GM21825 (cell line): ENCODE measurements around the gene CEBPG.

Source experiments
- ATAC-seq: cut with Tn5 transposase; IDR thresholded peaks from one replicate; pipeline ENCODE4 v1.9.1; 2021; ENCODE audit warnings: mild to moderate bottlenecking, moderate library complexity; ENCODE audit not compliant: unreplicated experiment

The CEBPG gene

DNA sequence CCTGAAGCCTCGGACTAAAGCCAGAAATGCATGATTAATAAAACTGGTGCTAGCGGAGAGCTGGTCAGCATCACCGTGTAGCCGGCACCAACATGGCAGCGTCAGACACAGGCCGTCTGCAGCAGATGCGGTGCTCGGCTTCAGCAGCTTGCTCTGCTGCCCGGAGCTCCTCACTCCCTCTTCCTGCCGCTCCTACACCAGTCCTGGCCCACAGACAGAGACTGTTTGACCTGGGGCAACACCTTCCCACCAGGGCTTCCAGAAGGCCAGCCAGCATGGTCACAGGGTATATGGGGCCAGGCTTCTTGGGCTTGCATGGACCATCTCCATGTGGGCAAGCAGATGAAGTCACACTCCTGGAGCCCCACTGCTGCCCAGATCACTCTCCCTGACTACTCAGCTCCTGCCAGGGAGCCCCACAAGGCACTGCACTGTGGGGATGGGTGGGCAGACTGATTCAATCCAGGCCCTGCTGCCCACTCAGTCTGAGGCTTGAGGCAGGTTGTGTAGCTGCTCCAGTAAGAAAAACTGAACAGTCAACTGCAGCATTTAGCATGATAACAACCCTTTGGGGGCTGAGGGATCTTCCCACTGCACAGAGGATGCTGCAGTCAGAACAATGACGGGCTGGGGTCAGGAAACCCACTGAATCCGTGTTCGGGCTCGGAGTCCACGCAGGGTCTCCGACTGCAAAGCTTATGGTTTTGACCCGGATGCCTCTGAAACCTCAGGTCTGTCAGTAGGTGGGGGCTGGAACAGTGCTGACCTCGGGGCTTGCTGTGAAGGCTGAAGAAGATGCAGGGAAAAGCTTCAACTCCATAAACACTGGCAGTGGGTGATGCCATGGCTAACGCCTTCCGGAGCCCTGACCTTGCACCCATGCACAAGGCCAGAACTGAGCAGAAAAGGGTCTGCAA is 45.6 kb downstream of the CEBPG start:
- no peak for ATAC-seq

GRCh38 chr19:33419788-33420130 is 46.2 kb downstream of the CEBPG start:
- no peak for ATAC-seq

DNA sequence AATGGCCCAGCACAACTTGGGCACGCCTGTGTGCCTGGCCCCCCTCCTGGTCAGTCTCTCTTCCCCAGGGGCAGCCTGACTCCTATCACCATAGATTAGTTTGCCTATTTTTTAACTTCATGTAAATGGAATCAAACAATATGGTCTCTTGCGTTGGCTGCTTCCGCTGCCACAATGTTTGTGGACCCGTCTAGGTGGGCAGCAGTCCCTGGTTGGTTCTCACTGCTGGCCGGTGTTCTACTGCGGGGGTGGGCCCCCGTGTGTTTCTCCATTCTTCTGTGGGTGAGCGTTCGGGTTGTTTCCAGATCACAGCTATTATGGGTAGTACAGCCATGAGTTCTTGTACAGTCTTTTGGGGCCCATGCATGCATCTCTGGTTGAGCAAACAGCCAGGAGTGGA is 47.3 kb downstream of the CEBPG start:
- no peak for ATAC-seq

- ATAC-seq = no peak
Measured at GRCh38 chr19:33421368-33421767, 47.9 kb downstream of the CEBPG start.

DNA sequence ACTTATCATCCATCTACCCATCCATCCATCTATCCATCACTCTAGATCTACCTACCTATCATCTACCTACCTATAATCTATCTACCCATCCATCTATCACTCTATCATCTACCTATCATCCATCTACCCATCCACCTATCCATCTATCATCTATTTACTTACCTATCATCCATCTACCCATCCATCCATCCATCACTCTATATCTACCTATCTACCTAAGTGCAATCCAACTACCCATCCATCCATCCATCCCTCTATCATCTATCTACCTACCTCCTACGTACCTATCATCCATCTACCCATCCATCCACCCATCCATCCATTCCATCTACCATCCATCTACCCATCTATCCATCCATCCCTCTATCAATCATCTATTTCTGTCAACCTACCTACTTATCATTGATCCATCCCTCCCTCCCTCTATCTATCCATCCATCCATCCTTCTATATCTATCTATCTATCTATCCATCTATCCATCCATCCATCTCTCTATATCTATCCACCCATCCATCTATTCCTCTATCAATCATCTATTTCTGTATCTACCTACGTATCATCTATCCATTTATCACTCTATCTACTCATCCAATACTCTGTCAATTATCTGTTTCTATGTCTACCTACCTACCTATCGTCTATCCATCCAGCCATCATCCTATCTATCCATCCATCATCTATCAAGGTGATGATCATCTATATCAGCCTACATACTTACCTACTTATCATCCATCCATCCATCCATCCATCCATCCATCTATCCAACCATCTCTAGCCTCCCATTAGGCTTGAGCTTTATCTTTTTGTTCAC is 49.1 kb downstream of the CEBPG start:
- no peak for ATAC-seq

GRCh38 chr19:33424181-33424580 is 50.7 kb downstream of the CEBPG start:
- ATAC-seq = no peak

DNA sequence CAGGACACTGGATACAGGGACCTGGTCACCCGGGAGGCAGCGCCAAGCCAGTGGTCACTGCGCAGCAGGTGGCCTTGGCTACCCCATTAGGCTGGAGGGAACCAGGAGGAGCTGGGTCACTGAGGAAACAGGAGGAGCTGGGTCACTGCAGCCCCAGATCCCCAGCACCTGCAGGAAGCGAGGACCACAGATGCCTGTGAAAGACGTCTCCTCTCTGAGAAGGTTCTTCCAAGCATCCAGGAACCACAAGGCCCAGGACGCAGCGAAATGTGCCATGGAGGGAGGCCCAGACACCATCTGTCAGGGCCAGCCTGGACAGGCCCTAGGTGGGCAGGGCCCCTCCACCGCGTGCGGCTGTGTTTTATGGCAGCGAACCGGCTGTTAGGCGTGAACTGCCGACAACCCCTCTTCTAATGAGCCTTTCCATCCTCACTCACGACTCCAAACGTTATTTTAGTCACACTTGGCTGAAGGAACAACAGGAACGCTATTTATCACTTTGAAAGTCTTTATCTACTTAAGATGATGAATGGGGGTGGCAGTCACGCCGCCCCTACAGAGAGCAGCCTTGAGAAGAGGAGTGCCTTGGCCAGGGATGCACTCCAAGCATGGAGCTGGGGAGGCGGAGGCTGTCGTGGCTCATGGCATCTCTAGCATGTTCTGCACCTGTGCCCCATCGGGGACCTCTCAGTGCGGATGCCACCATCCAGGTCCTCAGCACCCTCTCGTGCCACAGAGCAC is 53.3 kb downstream of the CEBPG start:
- no peak for ATAC-seq

DNA sequence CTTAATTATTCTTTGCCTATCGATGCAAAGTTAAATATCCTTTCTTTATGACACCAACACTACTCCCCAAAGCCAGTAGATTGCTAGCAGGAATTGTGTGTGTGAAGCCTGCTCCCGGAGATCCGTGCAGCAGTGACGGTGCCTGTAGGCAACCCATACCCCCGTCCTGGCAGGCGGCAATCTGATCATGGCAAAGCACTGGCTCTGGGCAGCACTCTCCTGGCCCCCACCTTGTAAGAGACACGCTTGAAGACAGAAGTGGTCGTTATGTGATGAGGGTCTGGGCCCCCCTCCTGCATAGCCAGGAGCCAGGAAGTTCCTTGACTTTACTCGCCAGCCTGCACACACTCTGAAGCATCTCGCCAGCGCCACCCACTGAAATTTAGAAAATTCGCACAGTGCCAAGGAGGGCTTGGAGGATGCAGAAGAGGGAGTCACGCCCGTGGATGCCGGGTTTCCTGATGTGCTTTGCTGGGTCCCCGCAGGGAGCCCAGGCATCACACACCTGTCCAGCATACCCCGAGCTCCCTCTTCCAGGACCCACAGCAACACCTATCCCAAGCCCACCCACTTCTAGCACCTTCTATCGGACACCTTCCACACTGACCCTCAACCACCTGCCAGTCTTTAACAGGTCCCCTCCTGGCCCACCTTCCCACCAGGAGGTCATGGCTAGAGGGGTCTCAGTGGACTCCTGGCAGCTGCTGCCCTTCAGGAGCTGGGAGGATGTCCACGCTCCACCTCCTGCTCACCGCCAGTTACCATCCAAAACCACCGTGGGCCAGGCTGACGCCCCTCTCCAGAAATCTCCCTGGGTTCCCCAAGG is 54.5 kb downstream of the CEBPG start:
- no peak for ATAC-seq

GRCh38 chr19:33428627-33429125 is 55.2 kb downstream of the CEBPG start:
- no peak for ATAC-seq

- no peak for ATAC-seq
Measured at GRCh38 chr19:33429891-33430673, 56.6 kb downstream of the CEBPG start.

DNA sequence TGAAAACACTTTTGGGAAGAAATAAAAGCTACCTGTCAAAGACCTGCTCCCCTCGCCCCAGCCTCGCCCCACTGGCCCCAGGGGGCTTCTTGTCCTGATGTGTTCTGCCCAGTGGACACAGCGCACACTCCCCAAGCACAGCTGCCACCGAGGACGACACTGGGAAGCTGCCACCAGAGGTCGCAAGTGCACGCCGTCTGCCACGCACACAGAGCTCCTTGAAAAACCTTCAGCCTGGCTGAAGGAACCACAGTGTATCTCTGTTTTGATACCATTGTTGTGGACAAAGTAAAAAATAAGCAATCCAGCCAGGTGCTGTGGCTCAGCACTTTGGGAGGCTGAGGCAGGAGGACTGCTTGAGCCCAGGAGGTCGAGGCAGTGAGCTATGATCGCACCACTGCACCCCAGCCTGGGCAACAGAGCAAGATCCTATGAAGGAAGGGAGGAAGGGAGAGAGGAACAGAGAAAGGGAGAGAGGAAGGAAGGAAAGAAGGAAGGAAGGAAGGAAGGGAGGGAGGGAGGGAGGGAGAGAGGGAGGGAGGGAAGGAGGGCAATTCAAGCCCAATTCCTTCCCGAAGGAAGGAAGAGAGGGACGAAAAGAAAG is 57.3 kb downstream of the CEBPG start:
- no peak for ATAC-seq

- no peak for ATAC-seq
Measured at GRCh38 chr19:33432015-33432414, 58.5 kb downstream of the CEBPG start.
